ENCODE data around the gene CABLES2.

GRCh38 chr20:62433658-62434497, 26.8 kb upstream of the CABLES2 start:
- TF ChIP-seq POLR2AphosphoS5 (IDR thresholded peaks at IDR 0.05; ENCODE audit: control insufficient read depth, insufficient read depth, low read depth, low read length) (no peak), ZBTB9 (CRISPR knock-in tag; IDR thresholded peaks at IDR 0.05) (no peak), DDX20 (tag; IDR thresholded peaks at IDR 0.05; ENCODE audit: low read depth) (no peak), CREB1 (IDR thresholded peaks at IDR 0.05) (no peak), CREB1 (CRISPR knock-in tag; IDR thresholded peaks at IDR 0.05) (no peak), TAF1 (IDR thresholded peaks at IDR 0.05; ENCODE audit: control insufficient read depth, extremely low read depth, insufficient read depth, low read length, severe bottlenecking) (no peak), CTCF (IDR thresholded peaks at IDR 0.05 in 2 of 3, conservative IDR thresholded peaks at IDR 0.05 in 1 of 3; ENCODE audit: insufficient read depth in 2 of 3, low read depth in 1 of 3, low read length in 3 of 3) (no peak), ATF3 (IDR thresholded peaks at IDR 0.05) (no peak), ATF3 (CRISPR knock-in tag; conservative IDR thresholded peaks at IDR 0.05) (no peak), IRF1 (CRISPR knock-in tag; IDR thresholded peaks at IDR 0.05; ENCODE audit: borderline replicate concordance) (no peak), BCL6 (CRISPR knock-in tag; IDR thresholded peaks at IDR 0.05) (no peak), U2AF1 (optimal IDR thresholded peaks at IDR 0.05; ENCODE audit: low read depth, low read length) (no peak)

Data from K562 (cell line).